GM21576 (cell line): Measurements from ENCODE around the gene ARPC5.
"Not testable (repeated sequence)": the region's sequence is repeated elsewhere in the genome, so short reads cannot be mapped to it uniquely, and the experiment has no call there.

Experiments used
- ATAC-seq: cut with Tn5 transposase; IDR thresholded peaks from one replicate; pipeline ENCODE4 v1.9.1; 2021; ENCODE audit warnings: mild to moderate bottlenecking, moderate library complexity; ENCODE audit not compliant: unreplicated experiment

Gene ARPC5

DNA sequence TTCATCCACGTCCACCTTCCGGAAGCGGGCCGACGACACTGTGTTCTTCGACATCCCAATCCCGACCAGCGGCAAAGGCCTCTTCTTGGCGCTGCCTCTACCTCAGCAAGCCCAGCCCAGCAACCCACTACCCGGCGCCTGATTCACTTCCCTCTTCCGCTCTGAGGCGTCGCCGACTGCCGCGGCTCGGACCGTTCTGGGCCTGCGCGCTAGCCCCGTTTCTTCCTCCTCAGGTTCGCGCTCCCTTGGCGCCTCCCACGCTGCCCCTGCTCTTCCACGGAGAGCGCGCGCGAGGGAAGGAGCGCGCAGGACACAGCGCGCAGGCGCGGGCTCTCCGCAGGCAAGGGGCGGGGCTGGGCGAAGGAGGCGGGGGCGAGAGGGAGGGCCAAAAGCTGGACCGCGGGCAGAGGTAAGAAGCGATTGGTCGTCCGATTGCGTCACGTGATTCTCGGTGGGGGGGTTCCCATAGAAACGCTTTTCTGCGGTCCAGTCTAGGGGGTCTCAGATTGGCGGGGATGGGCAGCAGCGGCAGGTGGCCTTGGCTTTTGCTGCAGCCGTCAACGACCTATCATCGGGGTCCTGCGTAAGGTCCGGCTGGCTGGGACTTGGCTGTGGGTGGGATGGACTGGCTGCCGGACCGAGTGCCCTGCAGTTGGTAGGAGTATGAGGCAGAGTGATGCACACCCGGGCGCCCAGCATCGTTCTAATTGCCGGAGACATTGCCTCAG is at the start of gene ARPC5:
ARPC5 (minus strand) TSS at position 178 of the 728 bp plus-strand sequence; CDS start at position 54, 124 bp downstream.
- ATAC-seq, result peak; percentile 84

DNA sequence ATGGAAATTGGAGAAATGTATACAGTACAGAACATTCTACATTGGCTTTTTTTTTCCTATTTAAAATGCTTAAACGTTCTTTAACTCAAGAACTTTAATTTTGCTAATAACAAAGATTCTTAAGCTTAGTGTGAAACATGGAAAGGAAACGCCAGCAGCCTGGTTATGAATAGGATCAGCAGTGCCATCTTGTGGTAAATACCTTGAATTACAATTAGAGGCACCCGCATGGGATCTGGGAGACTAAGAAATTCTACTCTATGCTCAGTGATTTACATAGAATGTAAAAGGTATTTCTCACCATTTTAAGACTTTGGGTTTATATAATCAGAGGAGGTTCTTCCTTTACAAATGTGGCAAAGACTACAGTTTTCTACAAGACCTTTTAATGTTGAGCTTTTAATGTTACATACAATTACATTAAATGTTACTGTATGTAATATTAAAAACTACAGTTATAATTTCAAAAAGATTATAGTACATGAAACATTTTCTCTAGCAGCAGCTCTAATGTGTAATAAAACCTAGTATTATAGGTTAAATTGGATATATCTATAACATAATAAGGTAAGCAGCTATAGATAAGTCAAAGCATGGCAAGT is 49.6 kb upstream of the ARPC5 start:
- ATAC-seq, result no peak

DNA sequence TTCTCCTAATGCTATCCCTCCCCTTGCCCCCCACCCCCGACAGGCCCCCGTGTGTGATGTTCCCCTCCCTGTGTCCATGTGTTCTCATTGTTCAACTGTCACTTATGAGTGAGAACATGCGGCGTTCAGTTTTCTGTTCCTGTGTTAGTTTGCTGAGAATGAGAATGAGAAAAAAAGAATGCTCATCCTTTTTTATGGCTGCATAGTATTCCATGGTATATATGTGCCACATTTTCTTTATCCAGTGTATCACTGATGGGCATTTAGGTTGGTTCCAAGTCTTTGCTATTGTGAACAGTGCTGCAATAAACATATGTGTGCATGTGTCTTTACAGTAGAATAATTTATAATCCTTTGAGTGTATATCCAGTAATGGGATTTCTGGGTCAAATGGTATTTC is 43.8 kb upstream of the ARPC5 start:
- not testable (repeated sequence) for ATAC-seq

DNA sequence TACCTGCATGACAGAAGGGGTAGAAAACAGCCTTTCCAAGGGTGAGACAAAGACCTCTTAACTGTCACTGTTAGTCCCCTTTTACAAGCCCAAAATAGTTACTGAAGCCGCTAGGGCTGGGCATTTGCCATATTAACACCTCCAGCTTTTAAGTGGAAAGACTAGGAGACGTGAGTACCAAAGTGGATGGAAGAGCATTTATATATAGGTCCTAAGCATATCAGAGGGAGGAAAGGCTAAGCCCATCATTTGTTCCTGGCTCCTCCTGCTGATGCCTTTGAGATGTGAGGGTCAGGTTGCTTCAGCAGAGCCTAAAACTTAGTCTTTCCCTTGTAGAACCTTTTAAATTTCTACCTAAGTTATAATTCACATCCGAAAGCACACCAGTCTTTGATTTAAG is 43.2 kb upstream of the ARPC5 start:
- ATAC-seq, result no peak

DNA sequence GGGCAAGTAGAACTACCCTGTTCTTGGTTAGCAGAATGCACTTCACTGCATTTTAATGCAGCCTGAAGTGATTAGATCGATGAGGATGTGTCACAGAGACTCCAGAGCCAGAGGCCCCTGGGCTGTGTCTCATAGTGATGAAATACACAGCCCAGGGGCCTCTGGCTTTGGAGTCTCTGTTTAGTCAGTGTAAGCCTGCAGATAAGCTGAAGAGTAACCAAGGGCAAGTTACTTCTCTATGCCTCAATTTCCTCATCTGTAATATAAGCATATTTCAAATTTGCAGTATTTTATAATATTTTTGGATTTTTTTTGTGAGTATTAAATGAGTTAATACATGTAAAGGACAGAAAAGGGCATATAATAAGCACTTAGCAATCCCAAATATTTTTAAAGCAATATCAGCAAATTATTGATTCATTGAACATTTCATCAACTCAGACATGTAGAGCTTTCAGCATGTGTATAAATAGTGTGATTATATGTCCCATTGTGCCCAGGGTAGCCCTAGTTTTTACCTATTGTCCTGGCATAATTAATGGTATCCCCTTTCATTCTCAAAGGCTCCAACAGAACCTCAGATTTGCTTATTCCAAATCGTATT is 41.1 kb upstream of the ARPC5 start:
- no peak for ATAC-seq

DNA sequence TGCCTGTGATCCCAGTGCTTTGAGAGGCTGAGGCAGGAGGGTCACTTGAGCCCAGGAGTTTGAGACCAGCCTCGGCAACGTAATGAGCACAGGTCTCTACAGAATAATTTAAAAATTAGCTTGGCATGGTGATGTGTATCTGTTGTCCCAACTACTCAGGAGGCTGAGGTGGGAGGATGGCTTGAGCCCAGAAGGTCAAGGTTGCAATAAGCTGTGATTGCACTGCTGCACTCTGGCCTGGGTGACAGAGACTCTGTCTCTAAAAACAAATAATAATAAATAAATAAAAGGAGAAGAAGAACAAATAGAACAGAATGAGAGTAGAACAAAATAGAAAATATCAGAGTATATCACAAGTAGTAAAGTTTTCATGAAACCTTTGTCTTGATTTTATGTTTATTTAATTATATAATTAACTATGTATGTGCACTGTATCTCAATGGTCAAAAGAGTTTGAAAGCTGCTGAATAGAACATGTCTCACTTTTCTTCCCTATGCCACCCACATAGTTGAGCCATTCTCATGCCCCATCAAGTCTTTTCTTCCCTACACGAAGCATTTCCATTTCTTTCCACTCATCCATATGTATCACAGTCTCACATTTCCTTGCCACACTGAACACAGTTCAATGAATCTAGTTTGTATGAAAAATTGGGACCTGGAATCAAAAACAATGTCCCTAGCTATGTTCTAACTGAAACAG is 40.5 kb upstream of the ARPC5 start:
- no peak for ATAC-seq

DNA sequence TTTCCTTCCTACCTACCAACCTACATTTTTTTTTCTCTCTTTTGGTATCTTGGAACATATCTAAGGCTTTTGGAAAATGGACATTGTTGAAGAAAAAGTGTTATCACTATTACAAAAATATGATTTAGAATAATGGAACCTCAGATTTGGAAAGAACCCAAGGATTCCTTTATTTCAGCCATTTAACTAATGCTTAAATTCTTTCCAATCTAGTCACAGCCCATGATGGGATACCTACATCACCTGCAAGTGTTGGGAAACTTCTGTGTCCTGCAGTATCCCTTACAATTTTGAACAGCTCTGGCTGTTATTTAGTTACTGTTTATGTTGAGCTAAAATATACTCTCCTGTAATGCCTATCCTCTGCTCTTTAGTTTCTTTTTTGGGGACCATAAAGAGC is 39.8 kb upstream of the ARPC5 start:
- ATAC-seq, result no peak

DNA sequence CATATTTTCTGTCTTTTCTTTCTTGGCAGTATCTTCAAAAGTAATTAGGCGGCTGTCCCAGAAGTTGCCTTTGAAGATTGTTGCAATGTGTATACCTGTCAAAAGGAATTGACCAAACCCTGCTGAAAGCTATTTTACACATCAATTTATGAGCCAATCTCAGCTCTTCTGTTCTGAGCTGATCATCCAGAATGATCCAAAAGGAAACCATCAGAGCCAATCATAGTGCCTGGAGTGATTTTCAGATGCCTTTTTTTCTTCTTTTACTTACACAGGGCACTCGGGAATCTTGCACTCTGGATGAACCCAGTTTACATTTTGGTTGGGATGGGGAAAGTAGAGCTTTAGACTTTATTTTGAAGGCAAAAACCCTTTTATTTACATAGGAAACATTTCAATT is 39.3 kb upstream of the ARPC5 start:
- ATAC-seq, result no peak

DNA sequence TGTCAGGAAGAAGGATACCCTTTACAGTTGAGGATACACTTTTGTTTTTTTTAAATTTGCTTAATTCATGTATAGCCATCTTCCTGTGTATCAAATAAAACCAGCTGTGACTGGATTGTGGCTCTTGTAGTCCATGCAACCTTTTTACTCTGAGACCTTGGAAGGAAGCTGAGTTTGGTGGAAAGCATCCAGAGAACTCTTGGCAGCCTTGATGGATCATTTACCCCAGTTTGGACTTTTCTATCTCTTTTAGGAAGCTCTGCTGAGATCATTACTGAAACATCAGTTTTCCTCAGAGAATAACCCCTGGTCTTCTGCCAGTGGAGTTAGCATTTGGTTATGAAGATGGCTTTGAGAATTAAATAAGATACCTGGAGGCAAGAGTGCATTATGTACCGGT is 38.8 kb upstream of the ARPC5 start:
- no peak for ATAC-seq

DNA sequence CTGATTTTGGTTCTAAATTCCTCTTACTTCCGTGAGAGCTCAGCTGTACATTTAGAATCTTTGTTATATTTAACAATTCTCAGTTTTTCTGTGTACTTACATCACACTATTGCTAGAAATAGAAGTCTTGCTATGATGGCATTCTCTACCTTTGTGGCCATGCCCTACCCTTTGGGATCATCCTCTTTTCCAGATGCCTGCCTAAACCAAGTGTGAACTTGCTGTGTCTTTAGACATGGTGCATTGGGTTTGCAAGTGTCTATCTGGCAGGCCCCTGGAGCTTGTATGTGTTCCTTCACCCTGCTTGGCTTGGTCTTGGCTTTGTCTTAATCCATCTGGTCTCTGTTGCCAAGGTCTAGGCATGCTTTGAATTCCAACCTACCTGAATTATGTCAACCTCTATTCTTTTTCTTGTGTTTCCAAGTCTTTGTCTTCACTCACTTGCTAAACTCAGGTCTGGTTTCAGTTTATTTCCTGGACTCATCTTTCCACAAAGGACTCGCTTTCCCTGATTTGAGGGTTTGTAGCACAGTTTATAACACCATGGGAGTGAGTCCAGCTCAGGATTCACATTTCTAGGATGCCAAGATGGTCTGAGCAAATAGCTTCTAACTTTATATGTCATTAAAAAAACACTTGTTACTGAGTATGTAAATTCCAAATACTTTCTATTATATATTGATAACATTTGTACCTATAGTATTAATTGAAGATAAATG is 38.2 kb upstream of the ARPC5 start:
- no peak for ATAC-seq

DNA sequence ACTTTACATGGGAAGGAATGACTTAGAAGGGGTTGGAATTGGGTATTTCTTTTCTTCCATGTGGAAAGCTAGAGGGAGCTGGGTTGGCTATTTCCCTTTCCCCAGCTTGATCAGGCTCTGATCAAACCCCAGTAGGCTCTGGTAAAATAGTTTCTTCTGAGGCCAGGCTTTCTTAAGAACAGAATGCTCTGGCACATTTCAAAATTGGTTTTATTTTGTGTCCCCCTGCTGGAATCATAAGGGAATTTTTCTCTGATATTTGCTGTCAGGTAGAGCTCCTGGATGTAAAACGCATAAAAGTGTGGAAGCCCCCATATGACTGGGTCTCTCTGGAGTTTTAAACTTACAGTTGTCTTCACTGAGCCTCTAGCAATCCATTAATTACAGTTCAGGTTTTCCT is 34.6 kb upstream of the ARPC5 start:
- ATAC-seq, result no peak

DNA sequence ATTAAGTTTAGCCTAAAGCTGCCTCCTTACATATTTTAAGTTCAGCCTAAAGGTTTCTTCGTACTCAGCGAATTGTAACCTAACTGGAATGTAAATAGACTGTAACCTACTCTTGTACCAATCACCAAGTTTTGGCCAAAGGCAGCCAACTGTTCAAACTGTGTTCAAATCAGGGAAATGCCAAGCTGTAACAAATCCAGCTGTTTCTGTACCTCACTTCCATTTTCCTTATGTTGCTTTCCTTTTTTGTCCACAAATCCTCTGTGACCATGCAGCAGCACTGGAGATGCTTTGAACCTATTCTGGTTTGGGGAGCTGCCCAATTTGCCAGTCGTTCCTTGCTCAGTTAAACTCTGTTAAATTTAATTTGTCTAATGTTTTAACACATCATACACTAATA is 20.8 kb upstream of the ARPC5 start:
- no peak for ATAC-seq

DNA sequence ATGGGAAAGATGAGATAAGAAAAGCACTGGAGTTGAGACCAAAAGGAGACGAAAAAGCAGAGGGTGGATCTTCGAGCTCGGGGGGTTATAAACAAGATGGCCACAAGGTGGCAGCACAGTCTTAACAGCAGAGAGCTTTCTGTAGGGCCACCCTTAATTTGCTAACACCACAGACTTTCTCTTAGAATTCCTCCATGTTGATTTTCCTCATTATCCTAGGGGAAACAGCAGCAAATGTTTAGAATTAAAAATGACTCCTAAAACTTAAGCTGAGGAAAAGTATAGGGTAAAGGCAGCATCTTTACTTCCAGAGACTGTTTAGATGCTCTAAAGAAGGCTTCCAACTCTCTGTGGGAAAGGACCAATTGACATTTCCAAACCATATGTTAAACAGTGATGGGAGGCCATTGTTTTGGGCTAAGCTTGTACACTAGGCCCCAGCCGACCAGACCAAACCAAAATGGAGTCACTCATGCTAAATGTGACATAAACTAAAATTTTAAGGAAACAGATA is 20.0 kb upstream of the ARPC5 start:
- ATAC-seq, result peak; percentile 69

DNA sequence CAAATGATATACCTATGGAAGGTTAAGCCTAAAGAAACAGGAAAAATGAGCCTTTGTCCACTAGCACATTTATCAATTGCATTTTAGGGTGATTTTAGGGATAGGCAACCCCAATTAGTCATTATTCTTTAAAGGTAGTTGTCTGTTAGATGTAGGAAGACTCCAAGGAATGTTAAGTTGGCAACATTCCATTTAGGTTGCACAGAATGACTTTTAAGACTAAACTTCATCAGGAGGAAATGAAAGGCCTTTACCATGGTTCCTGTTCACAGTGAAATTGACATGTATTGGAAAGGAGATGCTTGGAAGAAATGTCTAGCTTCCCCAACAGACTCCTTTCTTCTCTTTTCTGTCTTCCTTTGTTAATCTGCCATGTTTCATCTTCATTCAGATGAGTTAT is 19.1 kb upstream of the ARPC5 start:
- ATAC-seq, result no peak

DNA sequence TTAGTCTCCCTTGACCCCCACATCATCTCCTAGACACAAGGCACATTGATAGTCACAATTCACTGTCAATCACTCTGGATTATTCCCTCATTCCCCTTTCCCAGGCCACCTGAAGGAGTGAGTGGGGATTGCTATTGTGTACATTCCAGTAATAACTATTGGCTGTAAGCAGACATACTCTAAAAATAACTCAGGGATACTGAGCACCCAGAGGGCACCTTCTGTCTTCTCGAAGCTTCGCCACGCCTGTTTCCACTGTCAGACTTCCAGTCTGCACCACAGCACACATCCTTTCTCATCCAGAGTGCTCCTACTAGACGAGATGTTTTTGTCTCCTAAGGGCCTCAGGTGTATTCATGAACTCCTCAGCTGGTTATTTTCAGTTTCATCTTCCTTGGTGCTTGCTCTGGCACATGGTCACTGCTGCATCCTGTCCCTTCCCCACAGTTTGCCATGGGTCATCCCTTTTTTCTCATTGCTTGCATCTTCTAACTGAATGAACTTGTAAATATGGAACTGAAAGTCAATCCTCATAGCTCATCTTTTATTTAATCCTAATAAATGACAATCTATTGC is 18.4 kb upstream of the ARPC5 start:
- ATAC-seq, result no peak

DNA sequence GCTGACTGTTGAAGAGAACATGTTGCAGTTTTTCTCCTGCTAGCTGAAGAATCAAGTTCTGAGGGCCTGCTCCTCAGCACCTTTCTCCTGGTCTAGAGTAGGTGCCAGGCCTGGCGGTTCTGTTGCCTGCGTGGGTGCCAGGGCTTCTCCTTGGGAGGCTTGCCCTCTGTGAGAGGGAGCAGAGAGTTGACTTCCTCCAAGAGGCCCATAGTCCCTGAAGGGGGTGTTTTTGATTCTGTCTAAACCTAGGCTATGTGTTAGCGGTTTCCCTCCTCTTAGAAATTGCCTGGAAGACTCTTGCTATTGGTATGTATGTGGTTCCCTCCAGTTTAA is 17.8 kb upstream of the ARPC5 start:
- no peak for ATAC-seq

DNA sequence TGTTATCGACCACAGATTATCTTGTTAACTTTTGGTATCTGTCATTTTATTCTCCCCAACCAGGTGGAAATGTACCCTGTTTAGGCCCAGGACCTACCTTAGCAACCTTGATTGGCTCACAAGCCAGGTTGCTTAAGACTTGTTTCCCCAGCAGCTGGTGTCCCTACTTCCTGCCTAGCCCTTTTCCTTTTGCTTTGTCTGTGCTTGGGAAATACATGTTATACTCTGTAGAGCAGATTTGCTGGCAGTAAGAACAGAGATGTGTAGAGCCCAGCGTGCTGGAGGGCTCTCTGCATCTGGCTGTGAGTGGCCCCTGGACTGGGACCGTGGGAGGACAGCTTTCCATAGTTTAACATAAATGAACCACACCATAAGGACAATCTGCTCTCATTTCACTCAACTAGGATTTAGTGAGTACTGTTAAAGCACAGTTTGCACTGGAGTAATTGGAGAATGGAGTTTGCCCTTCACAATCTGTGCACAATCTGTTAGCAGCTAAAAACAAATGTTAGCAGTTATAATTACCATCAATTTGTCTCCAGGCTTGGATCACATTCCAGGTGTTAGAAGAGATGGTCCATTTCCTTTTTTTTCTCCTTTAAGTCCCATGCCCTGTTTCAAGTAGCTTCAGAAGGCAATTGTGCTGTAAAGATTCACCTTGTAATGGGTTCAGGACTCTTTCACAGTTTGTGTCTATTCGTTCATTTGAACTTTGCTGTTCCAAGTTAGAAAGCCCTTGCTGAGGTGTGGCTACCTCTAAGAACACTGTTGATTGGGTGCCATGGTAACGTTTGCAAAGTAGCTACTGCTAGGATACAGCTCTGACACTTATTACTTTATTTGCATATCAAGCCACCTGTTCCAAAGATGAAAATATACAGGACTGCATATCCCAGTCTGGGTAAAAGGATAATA is 17.2 kb upstream of the ARPC5 start, which contains the start of gene APOBEC4:
APOBEC4 (minus strand) TSS at position 770 of the 915 bp plus-strand sequence. CDS start 4,535 bp downstream, outside the sequence.
- no peak for ATAC-seq

DNA sequence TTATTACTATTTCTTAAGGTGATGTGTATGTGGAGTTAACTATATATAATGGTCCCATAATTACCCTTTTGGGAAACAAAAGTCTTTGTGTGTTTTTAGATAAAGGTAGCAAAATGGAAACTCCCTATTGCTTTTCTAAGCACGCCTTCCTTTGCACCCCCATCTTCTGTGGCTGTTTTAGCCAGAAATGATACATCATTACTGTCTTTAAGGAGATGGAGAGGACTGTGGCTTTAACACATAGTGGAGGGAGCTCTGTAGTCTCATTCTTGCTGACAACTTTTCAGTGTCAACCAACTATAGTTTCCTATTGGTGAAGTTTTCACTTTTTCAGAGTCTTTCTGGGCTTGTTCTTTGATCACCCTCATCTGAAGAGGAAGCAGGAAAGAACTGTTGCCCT is 16.5 kb upstream of the ARPC5 start:
- ATAC-seq, result no peak

DNA sequence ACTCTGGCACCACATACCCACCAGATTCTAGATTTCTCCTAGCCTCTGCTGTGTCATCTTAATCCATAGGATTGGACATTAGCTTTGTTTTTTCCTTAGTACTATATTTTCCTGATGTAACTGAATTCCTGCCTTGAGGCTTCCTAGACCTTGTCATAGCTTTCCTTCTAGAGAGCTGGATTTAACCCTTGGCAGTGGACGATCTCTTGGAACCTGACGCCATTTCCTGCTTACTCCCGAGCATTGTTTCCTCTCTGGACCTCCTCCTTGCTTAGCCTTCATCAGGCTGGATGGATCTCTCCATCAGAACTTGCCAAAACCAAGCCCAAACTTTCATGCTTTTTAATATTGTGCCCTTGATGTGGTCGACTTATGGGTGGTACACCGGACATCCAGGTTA is 16.0 kb upstream of the ARPC5 start:
- ATAC-seq, result no peak

DNA sequence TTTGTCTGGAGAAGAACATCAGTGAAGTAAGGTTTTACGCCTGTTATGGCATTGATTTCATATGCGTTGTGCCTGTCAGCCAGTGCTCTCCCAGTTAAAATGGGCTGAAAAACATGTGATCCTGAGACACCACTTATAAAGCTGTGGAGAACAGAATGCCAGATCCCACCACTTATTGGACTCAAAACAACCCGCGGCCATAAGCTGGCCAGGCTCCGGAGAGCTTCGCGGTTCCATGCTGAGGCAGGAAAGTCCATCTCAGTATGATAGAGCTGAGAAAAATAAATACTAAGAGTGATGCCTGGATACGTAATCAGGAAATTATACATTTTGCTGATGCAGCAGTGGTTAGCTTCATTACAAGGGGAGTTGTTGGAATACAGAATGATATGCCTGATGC is 12.5 kb upstream of the ARPC5 start:
- no peak for ATAC-seq
